Diencephalon (tissue), 1 donor: Measurements from ENCODE around the gene PTPRH. TPM values are rescaled to one million over a fixed set of nuclear protein-coding genes. Genes with fewer than 3 reads are reported as not detected.

ENCODE experiments used
- small RNA-seq: library from RNA; depleted of rRNA; stranded (forward); fragments of <200 nt; gene quantifications from one replicate; pipeline ENCODE3, GENCODE V24; 2014
- total RNA-seq: library from RNA; depleted of rRNA; stranded (reverse); fragments of >200 nt; gene quantifications from one replicate; pipeline ENCODE4 v1.2.3, GENCODE V29; 2014

The PTPRH gene
- total RNA-seq, result 0.69 TPM

GRCh38 chr19:55208880-55209692, at the start of gene PTPRH:
Gene PTPRH (minus strand): TSS chr19:55209501. CDS start chr19:55209433, 68 bp downstream.

DNA sequence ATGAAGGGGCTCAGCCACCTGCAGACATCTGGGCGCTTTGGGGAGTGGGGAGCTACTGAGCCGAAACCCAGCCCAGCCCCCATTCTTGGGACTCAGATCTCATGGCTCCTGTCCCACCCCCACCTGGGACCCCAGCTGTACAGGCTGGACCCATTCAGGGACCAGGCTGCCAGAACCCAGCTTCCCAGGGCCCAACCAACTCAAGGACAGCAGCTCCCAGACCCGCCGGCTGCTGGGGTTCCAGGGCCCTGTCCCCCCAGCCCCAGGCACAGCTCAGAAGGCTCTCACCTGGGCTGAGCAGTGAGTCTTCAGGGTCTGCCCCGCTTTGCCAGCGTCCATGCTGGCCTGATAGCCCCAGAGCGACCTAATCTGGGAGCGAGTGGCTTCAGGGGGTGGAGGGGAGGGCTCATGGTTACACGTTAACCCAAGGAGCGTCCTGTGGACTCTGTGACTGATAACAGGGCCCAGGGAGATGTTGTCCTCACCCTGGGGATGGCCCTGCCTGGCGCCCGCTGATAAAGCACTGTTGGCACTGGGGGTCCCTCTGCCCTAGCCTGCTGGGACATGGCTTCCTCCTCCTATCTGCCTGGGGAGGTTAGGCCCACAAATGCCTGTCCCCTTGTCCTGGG, 19.2 kb upstream of the PTPRH start, which contains the start of gene TMEM86B:
Gene TMEM86B (minus strand): TSS at position 361 of the 629 bp plus-strand sequence. CDS start 22 bp downstream, at position 339.

GRCh38 chr19:55179606-55180484, 29.5 kb downstream of the PTPRH start, which contains the start of gene SYT5:
Gene SYT5 (minus strand): TSS chr19:55180289. CDS start chr19:55179041, 1,248 bp downstream.

GRCh38 chr19:55166530-55167268, 42.6 kb downstream of the PTPRH start, which contains the start of gene DNAAF3:
Gene DNAAF3 (minus strand): TSS chr19:55166613. CDS start chr19:55166413, 200 bp downstream.

DNA sequence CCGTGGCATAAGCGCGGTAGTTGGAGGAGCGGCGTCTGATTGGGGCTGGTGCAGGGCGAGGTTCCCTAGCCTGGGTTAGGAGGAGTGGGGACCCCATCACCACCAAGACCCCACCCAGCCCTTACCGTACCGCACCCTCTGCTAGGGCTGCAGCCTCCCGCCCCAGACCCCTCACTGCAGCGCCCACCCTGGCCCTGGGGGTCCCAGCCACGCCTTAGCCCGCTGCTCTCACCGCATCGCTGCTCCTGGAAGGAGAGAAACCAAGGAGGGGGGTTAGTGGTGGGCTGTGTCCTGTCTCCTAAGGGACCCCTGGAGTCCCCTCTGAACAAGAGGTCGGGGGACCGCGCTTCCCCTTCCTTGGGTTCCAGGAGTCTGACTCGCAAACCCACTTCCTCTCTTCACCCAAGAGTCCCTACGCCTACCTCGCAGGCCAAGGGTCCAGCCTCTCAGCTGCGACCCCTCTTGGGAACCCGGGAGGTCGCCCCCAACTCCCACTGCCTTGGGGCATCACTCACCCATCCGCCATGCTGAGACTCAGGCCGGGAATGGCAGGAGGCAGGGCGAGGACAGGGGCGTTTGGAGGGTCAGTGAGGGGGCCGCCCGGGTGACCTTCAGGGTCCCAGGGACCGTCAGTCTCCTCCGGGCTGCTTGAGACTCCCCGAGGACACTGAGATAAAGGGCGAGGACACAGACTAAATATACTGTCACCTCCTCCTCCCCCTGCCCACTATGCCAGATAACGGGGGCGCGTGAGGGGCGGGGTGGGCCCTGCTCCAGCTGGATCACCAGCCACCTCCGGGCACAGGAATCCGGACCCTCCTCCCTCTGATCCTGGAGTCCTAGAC, 52.0 kb downstream of the PTPRH start, which contains the start of gene TNNI3:
Gene TNNI3 (minus strand): TSS at position 669 of the 845 bp plus-strand sequence. CDS start 143 bp downstream, at position 526.

GRCh38 chr19:55149078-55150003, 60.0 kb downstream of the PTPRH start, which contains the start of gene TNNT1:
Gene TNNT1 (minus strand): TSS chr19:55149206. CDS start chr19:55147157, 2,049 bp downstream.

Small RNAs within 50 kb of the gene (small RNA-seq; reads per million reads assigned to genes)
- gene MIR6802, result 0.13 reads per million
- not detected for gene MIR6803
- gene MIR6804, result not detected
- gene RF01210, result not detected

Other genes with a start within 250 kb of the PTPRH start
- gene NLRP2, start 243.1 kb downstream of the PTPRH start, total RNA-seq, result 12.7 TPM
- gene GP6, start 171.2 kb downstream of the PTPRH start, total RNA-seq, result 0.23 TPM
- gene RDH13, start 146.4 kb downstream of the PTPRH start, total RNA-seq, result 30.4 TPM
- 2.1 TPM for gene EPS8L1, start 133.6 kb downstream of the PTPRH start, total RNA-seq
- 16.1 TPM for gene PPP1R12C, start 91.9 kb downstream of the PTPRH start, total RNA-seq
- 20.5 TPM for gene TNNT1, start 60.3 kb downstream of the PTPRH start, total RNA-seq
- gene TNNI3, start 51.8 kb downstream of the PTPRH start, total RNA-seq, result 3.5 TPM
- 3.9 TPM for gene DNAAF3, start 42.9 kb downstream of the PTPRH start, total RNA-seq
- 67.4 TPM for gene SYT5, start 29.2 kb downstream of the PTPRH start, total RNA-seq
- gene TMEM86B, start 19.3 kb upstream of the PTPRH start, total RNA-seq, result 0.92 TPM
- gene PPP6R1, start 49.5 kb upstream of the PTPRH start, total RNA-seq, result 23.1 TPM
- gene HSPBP1, start 70.6 kb upstream of the PTPRH start, total RNA-seq, result 29.8 TPM
- 111 TPM for gene BRSK1, start 74.5 kb upstream of the PTPRH start, total RNA-seq
- not detected for gene TMEM150B, start 115.8 kb upstream of the PTPRH start, total RNA-seq
- gene KMT5C, start 130.4 kb upstream of the PTPRH start, total RNA-seq, result 11.3 TPM
- 0.92 TPM for gene COX6B2, start 145.2 kb upstream of the PTPRH start, total RNA-seq
- gene GARIN5B, start 153.8 kb upstream of the PTPRH start, total RNA-seq, result not detected
- gene IL11, start 161.0 kb upstream of the PTPRH start, total RNA-seq, result 0.23 TPM
- gene TMEM190, start 167.3 kb upstream of the PTPRH start, total RNA-seq, result not detected
- gene TMEM238, start 174.8 kb upstream of the PTPRH start, total RNA-seq, result not detected
- gene RPL28, start 176.4 kb upstream of the PTPRH start, total RNA-seq, result 129 TPM
- gene UBE2S, start 198.3 kb upstream of the PTPRH start, total RNA-seq, result 43.4 TPM
- 4.6 TPM for gene SHISA7, start 233.8 kb upstream of the PTPRH start, total RNA-seq